COLO668 (cell line): ENCODE measurements around the gene LRP10.

Source experiments
- DNase-seq: peaks from one replicate; lab custom pipeline; 2025; ENCODE audit not compliant: unreplicated experiment; lab: John Stamatoyannopoulos, UW

LRP10 gene

DNA sequence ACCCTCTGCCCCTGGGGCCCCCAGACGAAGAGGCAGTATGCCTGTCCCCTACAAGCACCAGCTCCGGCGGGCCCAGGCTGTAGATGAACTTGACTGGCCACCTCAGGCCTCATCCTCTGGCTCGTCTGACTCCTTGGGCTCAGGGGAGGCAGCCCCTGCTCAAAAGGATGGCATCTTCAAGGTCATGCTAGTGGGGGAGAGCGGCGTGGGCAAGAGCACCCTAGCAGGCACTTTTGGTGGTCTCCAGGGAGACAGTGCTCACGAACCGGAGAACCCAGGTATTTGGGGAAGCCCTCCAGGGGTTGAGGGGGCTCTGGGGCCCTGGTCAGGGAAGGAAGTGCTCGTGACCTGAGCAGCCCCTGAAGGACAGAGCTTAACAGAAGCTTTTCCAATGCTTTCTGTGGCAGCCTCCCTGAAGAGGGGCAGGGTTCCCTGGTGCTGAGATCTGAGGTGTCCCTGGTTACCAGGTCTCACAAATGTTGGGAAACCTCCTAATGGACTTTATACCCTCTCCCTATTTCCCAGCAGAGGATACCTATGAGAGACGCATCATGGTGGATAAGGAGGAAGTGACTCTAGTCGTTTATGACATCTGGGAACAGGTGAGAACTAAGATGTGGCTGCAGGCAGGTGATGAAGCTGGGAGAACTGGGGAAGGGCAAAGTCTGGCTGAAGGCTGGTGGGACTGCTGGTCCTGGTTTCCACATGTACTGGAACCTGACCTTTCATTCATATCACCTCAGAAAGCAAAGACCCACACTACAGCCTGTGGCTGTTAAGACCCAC, 13.4 kb downstream of the LRP10 start:
- peak; percentile 12 for DNase-seq

DNA sequence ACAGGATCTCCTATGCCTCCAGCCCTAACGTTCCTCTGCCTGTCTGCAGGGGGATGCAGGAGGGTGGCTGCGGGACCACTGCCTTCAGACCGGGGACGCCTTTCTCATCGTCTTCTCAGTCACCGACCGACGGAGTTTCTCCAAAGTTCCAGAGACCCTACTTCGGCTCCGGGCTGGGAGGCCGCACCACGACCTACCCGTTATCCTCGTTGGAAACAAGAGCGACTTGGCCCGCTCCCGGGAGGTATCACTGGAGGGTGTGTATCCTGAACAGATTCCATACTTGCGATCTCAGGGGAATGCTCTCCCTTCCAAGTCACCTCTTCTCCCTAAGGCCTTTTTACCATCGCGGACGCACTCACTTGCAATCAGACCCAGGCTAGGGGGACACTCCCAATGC, 14.4 kb downstream of the LRP10 start:
- no peak for DNase-seq

DNA sequence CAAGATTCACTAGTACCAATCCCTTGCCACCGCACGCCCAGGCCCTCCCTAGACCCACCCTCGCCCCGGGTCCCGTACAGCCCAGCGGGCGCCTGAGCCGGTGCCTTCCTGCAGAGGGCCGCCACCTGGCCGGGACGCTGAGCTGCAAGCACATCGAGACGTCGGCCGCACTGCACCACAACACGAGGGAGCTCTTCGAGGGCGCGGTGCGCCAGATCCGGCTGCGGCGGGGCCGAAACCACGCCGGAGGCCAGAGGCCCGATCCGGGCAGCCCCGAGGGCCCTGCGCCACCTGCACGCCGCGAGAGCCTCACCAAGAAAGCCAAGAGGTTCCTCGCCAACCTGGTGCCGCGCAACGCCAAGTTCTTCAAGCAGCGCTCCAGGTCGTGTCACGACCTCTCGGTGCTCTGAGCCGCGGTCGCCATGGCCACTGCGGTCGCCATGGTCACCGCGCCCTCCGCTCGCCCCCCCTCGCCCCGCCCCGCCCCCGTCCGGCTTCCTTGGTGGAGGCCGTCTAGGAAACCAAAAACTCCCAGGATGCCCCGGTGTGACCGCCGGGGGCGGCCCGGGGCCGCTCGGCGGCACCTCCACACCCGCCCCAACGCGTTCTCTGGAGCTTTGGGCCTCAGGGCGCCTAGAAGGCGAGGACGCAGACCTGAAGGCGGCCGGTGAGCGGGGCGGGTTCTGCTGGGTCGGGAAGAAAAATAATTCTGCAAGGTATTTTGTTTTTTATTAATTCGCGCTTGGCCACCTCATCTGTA, 15.1 kb downstream of the LRP10 start:
- peak; percentile 90 for DNase-seq

DNA sequence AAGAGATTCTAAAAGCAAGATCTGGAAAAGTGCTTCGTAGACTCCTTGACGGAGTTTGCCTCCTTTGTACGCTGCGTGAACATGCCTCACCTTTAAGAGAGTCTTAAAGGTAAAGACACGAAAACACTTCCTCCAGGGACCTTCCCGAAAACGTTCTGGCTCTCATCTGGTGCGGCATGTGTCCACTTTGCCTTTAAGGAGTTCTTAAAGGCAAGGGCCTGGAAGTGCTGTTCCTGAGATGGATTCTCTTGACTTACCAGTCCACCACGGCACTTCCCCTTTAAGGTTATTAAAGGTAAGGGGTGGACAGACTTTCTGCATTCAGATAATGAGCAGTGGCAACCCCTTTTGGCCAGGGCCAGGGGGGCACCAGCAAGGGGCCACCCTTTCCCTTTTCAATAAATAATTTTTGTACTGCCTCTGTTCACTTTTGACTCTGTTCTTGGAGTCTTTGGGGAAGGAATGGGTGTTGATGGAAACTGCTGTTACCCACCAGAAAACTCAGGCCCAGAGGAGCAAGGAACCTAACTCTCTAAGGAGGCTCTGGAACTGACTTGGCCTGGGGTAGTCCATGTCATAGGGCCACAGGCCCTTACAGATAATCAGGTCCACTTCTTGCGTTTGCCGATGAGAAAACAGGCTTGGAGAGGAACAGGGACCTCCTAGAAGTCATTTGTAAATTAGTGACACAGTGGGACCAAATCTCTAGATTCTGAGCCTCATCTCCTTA, 15.9 kb downstream of the LRP10 start:
- DNase-seq: peak; percentile 67

DNA sequence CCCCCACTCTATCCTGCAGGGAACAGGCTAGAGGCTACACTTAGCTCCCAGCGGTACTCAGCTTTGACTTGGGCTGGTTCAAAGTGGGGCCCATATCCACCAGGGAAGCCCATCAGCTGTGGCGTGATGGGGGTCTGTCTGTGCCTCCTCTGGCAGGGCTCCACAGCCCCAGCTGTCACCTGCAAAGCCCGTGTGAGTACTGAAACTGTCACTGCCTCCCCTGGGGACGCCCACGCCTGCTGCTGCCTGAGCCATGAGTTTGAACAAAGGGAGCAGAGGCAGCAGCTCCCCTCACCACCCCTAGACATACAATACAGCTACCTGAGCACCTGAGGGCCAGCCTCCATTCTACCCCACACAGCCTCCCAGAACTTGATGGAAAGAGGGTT, 16.4 kb downstream of the LRP10 start:
- DNase-seq: no peak

DNA sequence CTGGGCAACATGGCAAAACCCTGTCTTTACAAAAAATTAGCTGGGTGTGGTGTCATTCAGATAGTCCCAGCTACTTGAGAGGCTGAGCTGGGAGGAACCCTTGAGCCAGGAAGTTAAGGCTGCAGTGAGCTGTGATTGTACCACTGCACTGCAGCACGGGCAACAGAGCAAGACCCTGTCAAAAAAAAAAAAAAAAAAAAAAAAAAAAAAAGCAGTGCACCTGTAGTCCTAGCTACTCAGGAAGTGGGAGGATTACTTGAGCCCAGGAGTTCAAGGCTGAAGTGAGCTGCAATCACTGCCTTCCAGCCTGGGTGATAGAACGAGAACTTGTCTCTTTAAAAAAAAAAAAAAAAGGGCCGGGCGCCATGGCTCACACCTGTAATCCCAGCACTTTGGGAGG, 17.1 kb downstream of the LRP10 start:
- no peak for DNase-seq

DNA sequence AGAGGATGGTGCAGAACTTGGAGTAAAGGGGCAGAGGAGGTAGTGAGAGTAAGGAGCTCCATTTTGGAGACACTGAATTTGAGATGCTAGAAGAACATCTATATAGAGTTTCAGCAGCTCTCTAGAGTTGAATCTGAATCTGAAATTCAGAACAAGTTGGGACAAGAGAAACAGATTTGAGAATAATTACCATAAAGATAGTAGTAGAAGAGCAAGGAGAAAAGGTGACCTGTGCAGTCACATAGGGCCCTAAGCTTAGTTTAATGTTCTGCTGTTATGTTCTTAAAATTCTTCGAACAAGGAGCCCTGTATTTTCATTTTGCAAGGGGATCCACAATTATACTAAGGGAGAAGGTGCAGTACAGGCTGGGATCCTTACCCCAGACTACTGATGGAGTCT, 18.9 kb downstream of the LRP10 start:
- DNase-seq: no peak

DNA sequence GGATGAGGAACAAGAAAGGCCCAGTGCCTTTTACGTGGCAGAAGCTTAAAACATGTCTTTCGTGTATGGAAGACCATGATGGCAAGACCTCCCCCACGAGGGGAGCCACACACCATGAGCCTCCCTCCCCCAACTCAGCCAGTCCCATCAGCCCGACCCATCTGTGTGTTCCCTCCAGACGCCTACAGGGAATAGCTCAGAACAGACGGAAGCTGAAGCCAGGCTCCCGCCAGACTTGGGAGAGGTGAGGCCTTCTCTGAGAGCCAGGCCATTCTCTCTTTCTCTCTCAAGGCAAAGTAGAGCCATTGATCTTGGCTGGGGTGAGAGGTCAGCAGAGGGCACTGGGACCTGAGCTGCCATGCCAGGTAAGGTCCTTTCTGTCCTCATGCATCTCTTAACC, 20.9 kb downstream of the LRP10 start:
- no peak for DNase-seq

DNA sequence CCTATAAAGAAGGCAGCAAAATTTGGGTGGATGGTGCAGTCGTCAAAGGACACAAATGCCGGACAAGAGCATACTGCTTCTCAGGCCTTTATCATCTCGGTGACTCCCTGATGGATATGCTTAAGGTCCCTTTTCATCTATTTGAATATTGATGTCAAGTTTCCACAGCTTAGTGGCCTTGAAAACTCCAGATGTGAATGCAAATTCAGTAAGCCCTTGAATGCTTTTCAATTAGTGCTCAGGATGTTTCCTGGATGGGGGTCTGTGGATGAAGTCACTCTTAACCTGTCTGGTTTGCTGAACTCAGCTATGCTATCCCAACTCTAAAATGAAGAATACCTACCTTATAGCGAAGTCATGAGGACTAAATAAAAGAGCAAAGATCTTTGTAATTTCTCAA, 22.2 kb downstream of the LRP10 start:
- DNase-seq: no peak

DNA sequence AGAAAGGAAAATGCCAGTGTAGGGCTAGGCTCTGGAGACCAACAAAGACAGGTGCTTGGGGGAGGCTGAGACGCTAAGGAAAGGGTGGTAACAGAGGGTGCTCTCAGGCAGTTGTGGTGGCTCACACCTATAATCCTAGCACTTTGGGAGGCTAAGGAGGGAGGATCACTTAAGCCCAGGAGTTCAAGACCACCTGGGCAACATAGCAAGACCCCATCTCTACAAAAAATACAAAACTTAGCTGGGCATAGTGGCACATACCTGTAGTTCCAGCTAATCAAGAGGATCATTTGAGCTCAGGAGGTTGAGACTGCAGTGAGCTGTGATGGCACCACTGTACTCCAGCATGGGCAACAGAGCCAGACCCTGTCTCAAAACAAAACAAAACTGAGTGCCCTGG, 23.9 kb downstream of the LRP10 start:
- DNase-seq: no peak

DNA sequence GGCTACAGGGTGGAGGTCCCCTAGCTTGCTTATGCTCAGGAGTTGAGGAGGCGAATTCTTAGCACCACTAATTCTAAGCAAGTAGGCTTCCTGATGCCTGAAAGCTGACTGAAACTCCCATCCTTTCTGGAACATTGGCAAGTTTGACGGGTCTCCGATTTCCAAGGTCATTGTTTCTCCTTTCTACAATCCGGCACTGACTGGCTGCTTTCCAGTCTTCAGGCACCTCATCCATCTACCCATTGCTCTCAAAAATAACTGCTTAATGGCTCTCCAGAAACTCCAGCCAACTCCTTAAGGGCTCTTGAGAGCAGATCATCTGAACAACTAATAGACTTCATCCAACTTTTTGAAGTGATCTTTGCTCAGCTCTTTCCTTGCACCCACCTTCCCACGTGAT, 24.8 kb downstream of the LRP10 start:
- no peak for DNase-seq

DNA sequence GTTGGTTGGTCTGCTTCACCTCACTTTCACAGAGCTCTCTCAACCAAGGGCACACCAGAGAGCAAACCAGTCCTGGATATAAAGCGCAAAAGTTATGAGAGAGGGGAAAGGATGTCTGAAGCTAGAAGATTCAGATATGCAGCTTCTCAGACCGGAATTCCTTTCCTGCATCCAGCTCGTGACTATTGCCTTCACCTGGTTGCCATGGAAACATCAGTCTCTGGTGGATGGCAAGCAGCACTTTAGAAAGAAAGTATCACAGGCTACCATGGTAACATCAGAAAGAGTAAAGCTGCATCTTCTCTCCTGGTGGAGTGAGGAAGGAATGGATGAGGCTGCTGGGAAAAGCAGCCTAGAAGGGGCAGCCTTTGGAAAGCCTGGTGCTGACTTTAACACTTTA, 25.2 kb downstream of the LRP10 start:
- DNase-seq: no peak

DNA sequence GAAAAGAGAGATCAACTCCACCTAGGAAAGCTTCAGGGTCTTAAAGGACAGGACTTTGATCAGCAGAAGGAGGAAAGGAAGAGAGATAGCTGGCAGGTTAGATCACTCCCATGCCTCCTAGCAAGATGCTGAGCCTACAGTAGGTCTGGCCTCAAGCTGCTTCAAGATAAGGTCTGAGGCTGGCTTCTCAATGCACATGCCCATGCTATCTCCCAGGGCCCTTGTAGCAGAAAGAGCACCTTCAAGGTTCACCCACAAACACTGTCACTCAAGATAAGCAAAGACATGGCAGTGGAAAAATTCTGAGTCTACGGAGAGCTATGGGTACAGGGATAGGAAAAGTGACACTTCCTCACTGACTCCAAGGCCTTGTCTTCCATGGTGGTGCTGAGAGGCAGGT, 25.8 kb downstream of the LRP10 start:
- DNase-seq: no peak

DNA sequence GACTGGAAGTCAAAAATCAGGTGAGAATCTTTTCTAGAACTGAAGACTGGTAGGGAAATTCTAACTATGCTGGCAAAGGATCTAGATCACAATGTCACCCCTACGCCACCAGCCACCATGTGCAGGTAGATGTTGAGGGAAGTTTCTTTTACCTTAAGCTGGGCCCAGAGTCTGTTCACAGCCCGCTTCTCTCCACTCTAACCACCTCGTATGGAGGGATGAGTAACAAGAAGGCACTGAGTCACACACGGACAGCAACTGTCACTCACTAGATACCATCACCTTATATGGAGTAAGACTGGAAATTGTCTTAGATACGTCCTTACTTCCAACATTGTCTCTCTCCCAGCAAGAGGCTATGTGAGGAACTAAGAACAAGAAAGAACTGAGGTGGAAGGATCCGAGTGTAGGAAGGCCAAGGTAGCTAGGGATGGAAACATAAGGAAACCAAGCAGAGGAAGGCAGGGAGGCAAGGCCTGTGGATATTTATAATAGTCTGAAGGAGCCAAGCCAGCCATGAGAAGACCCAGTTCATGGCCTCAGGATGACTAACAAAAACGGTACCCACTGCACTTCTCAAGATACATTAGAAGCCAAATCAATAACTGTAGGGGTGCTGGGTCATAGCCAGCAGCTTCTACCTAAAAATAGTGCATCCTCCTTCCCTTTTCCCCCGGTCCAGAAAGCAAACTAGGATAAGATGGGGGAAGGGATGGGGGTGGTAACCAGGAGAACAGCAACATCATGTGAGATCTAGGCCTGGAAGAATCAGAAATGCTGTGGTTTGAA, 27.0 kb downstream of the LRP10 start:
- no peak for DNase-seq

DNA sequence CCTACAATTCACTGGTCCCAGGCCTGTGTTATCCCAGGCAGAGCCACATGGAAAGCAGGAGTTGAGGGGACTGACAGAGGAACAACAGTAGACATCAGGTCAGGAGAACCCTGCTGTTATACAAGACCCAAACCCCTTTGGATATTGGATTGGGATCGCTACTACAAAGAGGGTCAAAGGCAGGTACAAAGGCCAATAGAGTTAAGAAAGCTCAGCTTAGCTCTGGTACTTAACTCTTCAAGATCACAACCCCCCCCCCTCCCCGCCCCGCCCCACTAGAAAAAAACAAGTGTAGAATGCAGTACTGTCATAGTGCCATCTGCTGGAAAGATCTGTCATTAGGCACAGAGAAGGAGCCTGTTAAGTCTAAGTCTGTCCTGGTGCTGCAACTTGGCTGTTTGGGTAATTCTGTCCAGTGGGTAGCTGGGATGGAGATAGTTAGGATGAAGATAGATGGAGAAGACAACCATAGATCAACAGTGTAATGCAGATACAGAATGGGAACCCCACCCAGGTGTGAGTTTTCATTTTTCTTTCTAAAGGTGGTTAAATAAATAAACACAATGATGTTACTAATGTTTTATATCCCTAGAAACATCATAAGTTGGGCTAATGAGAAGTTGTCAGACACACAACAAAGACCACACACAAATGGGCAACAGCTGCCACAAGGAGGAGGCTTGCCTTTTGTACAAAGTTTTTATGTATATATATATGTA, 28.7 kb downstream of the LRP10 start:
- peak; percentile 21 for DNase-seq

DNA sequence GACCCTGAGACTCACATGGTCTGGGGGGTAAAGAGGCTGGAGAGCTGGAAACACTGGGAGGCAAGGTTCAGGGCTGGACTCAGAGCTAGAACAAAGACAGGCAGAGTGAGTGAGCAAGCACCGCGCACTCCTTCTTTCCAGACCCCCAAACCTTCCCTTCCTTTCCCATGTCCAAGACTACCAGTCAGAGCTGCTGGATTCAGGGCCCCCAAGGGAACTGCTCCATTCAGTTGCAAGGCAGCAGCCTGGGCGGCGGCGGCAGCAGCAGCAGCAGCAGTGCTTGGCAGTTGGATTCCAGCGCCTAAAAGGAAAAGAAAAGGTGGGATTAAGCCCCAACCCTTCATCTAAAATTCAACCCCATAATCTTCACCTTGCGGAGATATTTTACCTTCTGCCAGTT, 30.3 kb downstream of the LRP10 start:
- no peak for DNase-seq

DNA sequence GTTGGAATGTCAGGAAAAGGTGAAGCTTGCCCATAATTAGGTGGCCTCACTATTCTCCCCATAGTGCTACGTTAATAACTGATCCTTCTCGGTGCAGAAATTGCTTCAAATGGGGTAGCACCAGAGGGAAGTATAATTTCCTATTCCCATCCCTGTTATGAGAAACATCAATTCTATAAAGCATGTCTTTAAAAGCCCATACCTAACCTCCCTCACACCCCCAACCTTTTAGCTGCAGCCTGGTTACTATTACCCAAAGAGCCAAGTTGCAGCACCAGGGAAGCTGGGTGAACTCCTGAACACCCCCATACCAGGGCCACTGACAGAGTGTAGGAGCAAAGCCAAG, 32.2 kb downstream of the LRP10 start:
- DNase-seq: no peak

DNA sequence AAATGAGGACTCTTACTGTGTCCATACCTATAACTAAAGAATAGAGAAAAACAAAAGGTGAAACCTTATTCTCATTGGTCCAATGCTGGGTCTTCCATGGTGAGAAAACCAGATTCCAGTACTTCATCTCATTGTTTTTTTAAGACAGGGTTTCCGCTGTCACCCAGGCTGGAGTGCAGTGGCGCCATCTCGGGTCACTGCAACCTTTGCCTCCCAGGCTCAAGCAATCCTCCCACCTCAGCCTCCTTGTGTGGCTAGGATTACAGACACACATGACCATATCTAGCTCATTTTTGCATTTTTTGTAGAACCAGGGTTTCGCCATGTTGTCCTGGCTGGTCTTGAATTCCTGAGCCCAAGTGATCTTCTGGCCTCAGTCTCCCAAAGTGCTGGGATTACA, 34.1 kb downstream of the LRP10 start:
- DNase-seq: no peak

DNA sequence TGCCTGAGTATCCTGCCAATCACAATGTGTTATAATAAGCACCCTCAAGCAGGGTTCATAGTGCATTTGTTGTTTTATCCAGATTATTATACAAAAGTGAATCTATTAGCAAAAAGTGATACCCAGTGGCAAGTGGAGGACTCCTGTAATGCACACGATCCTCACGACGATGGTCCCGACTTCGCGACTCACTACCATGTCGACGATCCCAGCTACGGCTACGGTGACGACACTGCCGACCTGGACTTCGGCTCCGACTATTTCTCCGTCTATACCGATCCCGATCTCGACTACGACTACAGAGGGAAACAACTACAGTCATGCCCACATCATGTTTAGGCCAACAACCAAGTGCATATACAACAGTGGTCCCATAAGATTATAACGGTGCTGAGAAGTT, 34.5 kb downstream of the LRP10 start:
- DNase-seq: no peak

DNA sequence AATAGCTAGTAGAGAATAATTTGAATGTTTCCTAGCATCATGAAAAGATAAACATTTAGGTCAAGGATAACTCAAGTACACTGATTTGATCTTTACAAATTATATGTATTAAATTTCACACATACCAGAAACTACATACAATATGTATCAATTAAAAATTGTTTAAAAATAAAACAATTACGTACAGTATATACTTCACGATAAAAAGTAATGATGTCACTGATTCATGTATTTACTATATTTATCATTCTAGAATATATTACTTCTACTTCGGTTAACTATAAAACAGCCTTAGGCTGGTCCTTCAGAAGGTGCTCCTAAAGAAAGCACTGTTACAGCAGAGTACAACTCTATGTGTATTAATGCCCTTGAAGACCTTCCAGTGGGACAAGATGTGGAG, 35.9 kb downstream of the LRP10 start:
- no peak for DNase-seq

DNA sequence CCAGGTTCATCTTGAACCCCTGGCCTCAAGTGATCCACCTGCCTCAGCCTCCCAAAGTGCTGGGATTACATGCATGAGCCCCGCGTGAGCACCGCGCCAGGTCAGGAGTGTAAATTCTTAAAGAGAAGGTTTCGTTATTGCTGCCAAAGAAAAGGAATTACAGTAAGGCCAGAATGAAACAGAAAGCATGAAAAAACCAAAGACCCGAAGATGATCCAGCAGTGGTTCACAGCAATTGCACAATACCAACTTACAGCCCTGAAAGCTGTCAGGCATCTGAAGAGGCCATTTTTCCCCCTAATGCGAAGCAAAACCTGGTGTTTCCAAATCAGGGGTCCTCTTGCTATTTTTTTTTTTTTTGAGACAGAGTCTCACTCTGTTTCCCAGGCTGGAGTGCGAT, 37.1 kb downstream of the LRP10 start:
- DNase-seq: no peak
